Measurements from ENCODE around the gene MUC5B.
"Not testable (repeated sequence)": the region's sequence is repeated elsewhere in the genome, so short reads cannot be mapped to it uniquely, and the experiment has no call there.

The MUC5B gene

GRCh38 chr11:1202776-1203504 is 19.9 kb upstream of the MUC5B start:
- DNase-seq: peak; percentile 16

GRCh38 chr11:1203505-1204271 is 19.2 kb upstream of the MUC5B start:
- no peak for DNase-seq

- no peak for DNase-seq
These were observed 18.3 kb upstream of the MUC5B start for GRCh38 chr11:1204381-1205101.

GRCh38 chr11:1205121-1205986 is 17.5 kb upstream of the MUC5B start:
- no peak for DNase-seq

- DNase-seq: no peak
These were observed 16.9 kb upstream of the MUC5B start for GRCh38 chr11:1205987-1206331.

GRCh38 chr11:1206391-1207271 is 16.2 kb upstream of the MUC5B start:
- DNase-seq: no peak

GRCh38 chr11:1207401-1208143 is 15.3 kb upstream of the MUC5B start:
- no peak for DNase-seq

- DNase-seq: no peak
These were observed 14.8 kb upstream of the MUC5B start for GRCh38 chr11:1208144-1208393.

- no peak for DNase-seq
These were observed 14.2 kb upstream of the MUC5B start for GRCh38 chr11:1208394-1209261.

GRCh38 chr11:1209371-1210057 is 13.4 kb upstream of the MUC5B start:
- no peak for DNase-seq

GRCh38 chr11:1211838-1212237 is 11.0 kb upstream of the MUC5B start:
- DNase-seq: no peak

GRCh38 chr11:1215826-1216225 is 7.0 kb upstream of the MUC5B start:
- not testable (repeated sequence) for DNase-seq

GRCh38 chr11:1217151-1217550 is 5.7 kb upstream of the MUC5B start:
- no peak for DNase-seq

- DNase-seq: no peak
These were observed 4.5 kb upstream of the MUC5B start for GRCh38 chr11:1218256-1218787.

GRCh38 chr11:1218788-1219445 is 3.9 kb upstream of the MUC5B start:
- DNase-seq: no peak

- DNase-seq: no peak
These were observed 3.4 kb upstream of the MUC5B start for GRCh38 chr11:1219446-1219833.

GRCh38 chr11:1219834-1220815 is 2.7 kb upstream of the MUC5B start:
- DNase-seq: no peak

Measured in fibroblast of skin of abdomen (primary cell).